Measurements from ENCODE around the gene ELL. TPM values are rescaled to one million over a fixed set of nuclear protein-coding genes. Genes with fewer than 3 reads are reported as not detected.

ELL gene
- total and polyA plus RNA-seq, 9 of the 15 experiments (the other 6 are each of a cell fraction or from before 2014, with no cell fraction given): 0.24 to 22.5 (median 4.1) TPM

DNA sequence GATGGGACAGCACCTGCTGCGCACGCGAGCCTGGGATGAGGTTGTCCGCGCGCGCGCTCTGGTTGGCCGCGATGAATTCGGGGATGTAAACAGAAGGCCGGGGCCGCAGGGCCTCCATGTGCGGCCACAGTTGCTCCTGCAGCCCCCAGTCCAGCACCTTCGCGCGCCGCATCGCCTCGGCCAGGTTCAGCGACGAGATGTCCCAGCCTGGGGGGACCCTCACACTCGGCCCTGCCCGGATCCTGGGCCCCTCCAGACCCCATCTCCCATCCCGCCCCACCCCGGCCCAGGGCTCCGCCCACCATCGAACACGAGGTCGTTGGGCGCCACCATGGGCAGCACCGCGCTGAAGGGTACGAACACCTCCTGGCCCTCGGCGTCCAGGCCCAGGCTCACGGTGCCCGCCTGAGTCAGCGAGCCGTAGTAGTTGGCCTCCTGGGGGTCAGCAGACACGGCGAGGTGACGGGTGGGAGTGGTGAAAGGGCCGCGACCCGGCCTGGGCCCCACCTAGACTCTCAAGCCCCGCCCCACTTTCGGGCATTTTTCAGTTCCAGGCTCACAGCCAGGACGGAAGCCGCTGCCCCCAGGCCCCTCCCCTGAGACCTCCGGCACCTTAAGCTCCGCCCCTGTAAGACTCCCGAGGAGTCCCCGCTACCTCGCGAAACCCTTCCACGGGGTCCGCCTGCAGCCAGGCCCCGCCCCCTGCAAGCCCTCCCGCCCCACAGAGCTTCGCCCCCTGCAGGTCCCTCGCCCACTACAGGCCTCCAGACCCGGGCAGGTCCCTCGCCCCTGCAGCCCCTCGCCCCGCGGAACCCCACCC is 85.0 kb downstream of the ELL start (continued):
- TF ChIP-seq, protein P1, sequence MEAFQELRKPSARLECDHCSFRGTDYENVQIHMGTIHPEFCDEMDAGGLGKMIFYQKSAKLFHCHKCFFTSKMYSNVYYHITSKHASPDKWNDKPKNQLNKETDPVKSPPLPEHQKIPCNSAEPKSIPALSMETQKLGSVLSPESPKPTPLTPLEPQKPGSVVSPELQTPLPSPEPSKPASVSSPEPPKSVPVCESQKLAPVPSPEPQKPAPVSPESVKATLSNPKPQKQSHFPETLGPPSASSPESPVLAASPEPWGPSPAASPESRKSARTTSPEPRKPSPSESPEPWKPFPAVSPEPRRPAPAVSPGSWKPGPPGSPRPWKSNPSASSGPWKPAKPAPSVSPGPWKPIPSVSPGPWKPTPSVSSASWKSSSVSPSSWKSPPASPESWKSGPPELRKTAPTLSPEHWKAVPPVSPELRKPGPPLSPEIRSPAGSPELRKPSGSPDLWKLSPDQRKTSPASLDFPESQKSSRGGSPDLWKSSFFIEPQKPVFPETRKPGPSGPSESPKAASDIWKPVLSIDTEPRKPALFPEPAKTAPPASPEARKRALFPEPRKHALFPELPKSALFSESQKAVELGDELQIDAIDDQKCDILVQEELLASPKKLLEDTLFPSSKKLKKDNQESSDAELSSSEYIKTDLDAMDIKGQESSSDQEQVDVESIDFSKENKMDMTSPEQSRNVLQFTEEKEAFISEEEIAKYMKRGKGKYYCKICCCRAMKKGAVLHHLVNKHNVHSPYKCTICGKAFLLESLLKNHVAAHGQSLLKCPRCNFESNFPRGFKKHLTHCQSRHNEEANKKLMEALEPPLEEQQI (IDR thresholded peaks at IDR 0.05): no peak
- no peak for TF ChIP-seq ZSCAN32 (CRISPR knock-in tag; IDR thresholded peaks at IDR 0.05)
- 0 out of 2 replicates have a peak, but pooled peaks have one; percentile 30 for TF ChIP-seq KDM2B (CRISPR knock-in tag; IDR thresholded peaks at IDR 0.05)
- TF ChIP-seq, protein P2, sequence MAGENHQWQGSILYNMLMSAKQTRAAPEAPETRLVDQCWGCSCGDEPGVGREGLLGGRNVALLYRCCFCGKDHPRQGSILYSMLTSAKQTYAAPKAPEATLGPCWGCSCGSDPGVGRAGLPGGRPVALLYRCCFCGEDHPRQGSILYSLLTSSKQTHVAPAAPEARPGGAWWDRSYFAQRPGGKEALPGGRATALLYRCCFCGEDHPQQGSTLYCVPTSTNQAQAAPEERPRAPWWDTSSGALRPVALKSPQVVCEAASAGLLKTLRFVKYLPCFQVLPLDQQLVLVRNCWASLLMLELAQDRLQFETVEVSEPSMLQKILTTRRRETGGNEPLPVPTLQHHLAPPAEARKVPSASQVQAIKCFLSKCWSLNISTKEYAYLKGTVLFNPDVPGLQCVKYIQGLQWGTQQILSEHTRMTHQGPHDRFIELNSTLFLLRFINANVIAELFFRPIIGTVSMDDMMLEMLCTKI (IDR thresholded peaks at IDR 0.05; ENCODE audit: partially characterized antibody): no peak
- TF ChIP-seq JUND (IDR thresholded peaks at IDR 0.05; ENCODE audit: borderline replicate concordance, low read depth, low read length): 0 out of 2 replicates have a peak, but pooled peaks have one; percentile 27
- TF ChIP-seq JUND (tag; IDR thresholded peaks at IDR 0.05; ENCODE audit: borderline replicate concordance, low read depth, low read length): no peak
- no peak for TF ChIP-seq NEUROD1 (IDR thresholded peaks at IDR 0.05; ENCODE audit: borderline replicate concordance, low read depth, low read length, partially characterized antibody)
- TF ChIP-seq HNRNPLL (IDR thresholded peaks at IDR 0.05; ENCODE audit: low read depth, low read length, poor library complexity, severe bottlenecking): peak; percentile 35
- no peak for TF ChIP-seq TAF15 (IDR thresholded peaks at IDR 0.05; ENCODE audit: low read depth, low read length)
- no peak for TF ChIP-seq WHSC1 (IDR thresholded peaks at IDR 0.05; ENCODE audit: low read length)
- TF ChIP-seq MCM5 (IDR thresholded peaks at IDR 0.05; ENCODE audit: low read depth): no peak
- no peak for TF ChIP-seq CREBBP (IDR thresholded peaks at IDR 0.05; ENCODE audit: low read depth, low read length)
- no peak for TF ChIP-seq NFE2 (IDR thresholded peaks at IDR 0.05; ENCODE audit: low read depth)
- peak; percentile 81; the same call in 1 of the 2 replicates for TF ChIP-seq KLF13 (tag; IDR thresholded peaks at IDR 0.05; ENCODE audit: borderline replicate concordance, low read depth)
- TF ChIP-seq PATZ1 (CRISPR knock-in tag; IDR thresholded peaks at IDR 0.05; ENCODE audit: borderline replicate concordance): no peak
- no peak for TF ChIP-seq FOXM1 (IDR thresholded peaks at IDR 0.05; ENCODE audit: low read depth)
- TF ChIP-seq FOXM1 (CRISPR knock-in tag; IDR thresholded peaks at IDR 0.05; ENCODE audit: low read depth): 0 out of 2 replicates have a peak, but pooled peaks have one; percentile 58
- TF ChIP-seq ZNF695 (CRISPR knock-in tag; IDR thresholded peaks at IDR 0.05): peak; percentile 69; the same call in 1 of the 2 replicates
- no peak for TF ChIP-seq ATF1 (CRISPR knock-in tag; IDR thresholded peaks at IDR 0.05)
- TF ChIP-seq ATF1 (tag; IDR thresholded peaks at IDR 0.05): peak; percentile 10; the same call in 1 of the 2 replicates
- TF ChIP-seq CCNT2 (IDR thresholded peaks at IDR 0.05; ENCODE audit: borderline replicate concordance, extremely low read depth, insufficient read length, low read depth, low read length): peak; percentile 14
- no peak for TF ChIP-seq ZNF699 (CRISPR knock-in tag; IDR thresholded peaks at IDR 0.05; ENCODE audit: insufficient replicate concordance)
